Ovary (tissue), 3 donors: Measurements from ENCODE around the gene MSMB.

Source experiments
- EP300 ChIP-seq: sonication (generic); formaldehyde crosslinking; IDR thresholded peaks from one replicate; pipeline ENCODE4 v1.6.1; 2017; ENCODE audit warnings: antibody characterized with exemption
- TF ChIP-seq, protein P1 (sequence below), 3 donors: fragments of 450-650 bp in 2 of 3; fragments of 200-600 bp in 1 of 3; IDR thresholded peaks; one replicate each; pipeline versions ENCODE4 v1.5.1 to v1.8.0; 2016 to 2022; ENCODE audit warnings: antibody characterized with exemption in 3 of 3, mild to moderate bottlenecking in 1 of 3
- donor health status: DM: no; HTN: no; CAD: no.

DNA sequence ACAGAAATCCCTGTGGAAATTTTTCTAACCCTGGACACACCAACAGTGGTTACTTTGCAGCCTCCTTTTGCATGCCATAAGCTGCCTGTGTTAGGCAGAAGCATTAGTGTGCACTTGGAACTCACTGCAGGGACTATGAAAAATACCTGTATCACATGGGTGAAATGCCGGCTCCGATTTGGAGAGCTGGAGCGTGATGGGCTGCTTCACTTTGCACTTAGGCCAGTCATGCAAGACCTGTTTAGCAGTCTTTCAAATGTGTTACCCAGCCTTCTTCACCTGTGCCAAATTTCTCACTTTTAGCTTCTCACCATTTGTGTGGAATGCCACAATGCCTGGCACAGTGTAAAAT, 26.9 kb downstream of the MSMB start:
- TF ChIP-seq, protein P1, sequence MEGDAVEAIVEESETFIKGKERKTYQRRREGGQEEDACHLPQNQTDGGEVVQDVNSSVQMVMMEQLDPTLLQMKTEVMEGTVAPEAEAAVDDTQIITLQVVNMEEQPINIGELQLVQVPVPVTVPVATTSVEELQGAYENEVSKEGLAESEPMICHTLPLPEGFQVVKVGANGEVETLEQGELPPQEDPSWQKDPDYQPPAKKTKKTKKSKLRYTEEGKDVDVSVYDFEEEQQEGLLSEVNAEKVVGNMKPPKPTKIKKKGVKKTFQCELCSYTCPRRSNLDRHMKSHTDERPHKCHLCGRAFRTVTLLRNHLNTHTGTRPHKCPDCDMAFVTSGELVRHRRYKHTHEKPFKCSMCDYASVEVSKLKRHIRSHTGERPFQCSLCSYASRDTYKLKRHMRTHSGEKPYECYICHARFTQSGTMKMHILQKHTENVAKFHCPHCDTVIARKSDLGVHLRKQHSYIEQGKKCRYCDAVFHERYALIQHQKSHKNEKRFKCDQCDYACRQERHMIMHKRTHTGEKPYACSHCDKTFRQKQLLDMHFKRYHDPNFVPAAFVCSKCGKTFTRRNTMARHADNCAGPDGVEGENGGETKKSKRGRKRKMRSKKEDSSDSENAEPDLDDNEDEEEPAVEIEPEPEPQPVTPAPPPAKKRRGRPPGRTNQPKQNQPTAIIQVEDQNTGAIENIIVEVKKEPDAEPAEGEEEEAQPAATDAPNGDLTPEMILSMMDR (IDR thresholded peaks at IDR 0.05) = no peak
- TF ChIP-seq EP300 = no peak
